HepG2 (cell line): ENCODE data around the gene SLCO3A1. TPM values are rescaled to one million over a fixed set of nuclear protein-coding genes. Genes with fewer than 3 reads are reported as not detected.

Experiments
- ATAC-seq: fragments of 200-7000 bp; cut with Tn5 transposase; 3 replicates; pipeline ENCODE4 v1.9.1; 2020; ENCODE audit warnings: mild to moderate bottlenecking, moderate library complexity
- BruUV-seq: library from RNA; stranded (reverse); fragments of 400-500 nt; replicated peaks from 2 replicates; lab custom pipeline; 2021; lab: Mats Ljungman, UMichigan
- CTCF ChIA-PET: fragments of 300-600 bp; formaldehyde crosslinking; extraction: SDS; loops from one replicate; lab custom pipeline; 2021; ENCODE audit warnings: low total read pairs, inconsistent platforms, low intra/inter-chr PET ratio; lab: Yijun Ruan, JAX
- POLR2A ChIA-PET: fragments of 350-600 bp; sonication (Branson Sonifier 250); formaldehyde crosslinking; loops from one replicate; lab custom pipeline; 2020; ENCODE audit warnings: antibody characterized with exemption, inconsistent platforms; lab: Yijun Ruan, JAX
- DNase-seq: peaks from one replicate; pipeline ENCODE4 v3.0.0-alpha.2; 2015; ENCODE audit warnings: low spot score
- FAIRE-seq: peaks from 3 replicates; lab custom pipeline; 2011; peaks lifted over from hg19 to GRCh38; lab: Jason Lieb, UNC
- H2AFZ ChIP-seq: one replicate; pipeline ENCODE4 v1.6.1; 2011; ENCODE audit warnings: low read length, inconsistent platforms
- H3K27ac ChIP-seq: fragments of 300-600 bp; 3 replicates; pipeline ENCODE4 v1.8.0; 2011; ENCODE audit warnings: mixed run types, mild to moderate bottlenecking, mixed read lengths, low read length, inconsistent platforms; ENCODE audit not compliant: insufficient read depth; ENCODE audit errors: extremely low read length
- H3K27me3 ChIP-seq, 2 experiments: fragments of 200-600 bp in 1 of 2; 2 replicates in 1 of 2; 3 replicates in 1 of 2; pipeline versions ENCODE4 v1.6.0 to v1.8.0; 2011; ENCODE audit warnings: low read length in 2 of 2, mild to moderate bottlenecking in 2 of 2, moderate library complexity in 2 of 2, inconsistent platforms in 1 of 2; ENCODE audit not compliant: insufficient read depth in 2 of 2, control insufficient read depth in 1 of 2
- H3K36me3 ChIP-seq, 2 experiments: fragments of 200-600 bp in 1 of 2; replicated peaks in 1 of 2; 2 replicates in 1 of 2; 3 replicates in 1 of 2; pipeline versions ENCODE4 v1.5.1 to v1.8.0; 2011; ENCODE audit warnings: low read length in 2 of 2, inconsistent platforms in 1 of 2; ENCODE audit not compliant: insufficient read depth in 2 of 2, control insufficient read depth in 1 of 2
- H3K4me1 ChIP-seq: 2 replicates; pipeline ENCODE4 v1.5.1; 2012; ENCODE audit warnings: low read length, inconsistent platforms; ENCODE audit not compliant: insufficient read depth
- H3K4me2 ChIP-seq: 2 replicates; pipeline ENCODE4 v1.6.0; 2011; ENCODE audit warnings: low read depth, low read length, inconsistent platforms
- H3K4me3 ChIP-seq, 3 experiments: fragments of 200-600 bp in 1 of 3; sonication (generic), shearing (Covaris generic) in 1 of 3; replicated peaks in 1 of 3; 2 replicates each; pipeline ENCODE4 v1.5.1; 2011 to 2016; ENCODE audit warnings: low read length in 3 of 3, inconsistent platforms in 2 of 3, low read depth in 2 of 3, mild to moderate bottlenecking in 2 of 3, control low read depth in 1 of 3, mixed read lengths in 1 of 3; ENCODE audit not compliant: insufficient read depth in 1 of 3
- H3K79me2 ChIP-seq: one replicate; pipeline ENCODE4 v1.6.1; 2011; ENCODE audit warnings: low read length, inconsistent platforms; ENCODE audit not compliant: insufficient read depth
- H3K9ac ChIP-seq: 2 replicates; pipeline ENCODE4 v1.6.0; 2011; ENCODE audit warnings: mild to moderate bottlenecking, low read depth, low read length, inconsistent platforms; ENCODE audit not compliant: insufficient read depth
- H3K9me3 ChIP-seq: 2 replicates; pipeline ENCODE4 v1.5.1; 2012; ENCODE audit warnings: mild to moderate bottlenecking, low read length
- H4K20me1 ChIP-seq: 2 replicates; pipeline ENCODE4 v1.6.0; 2011; ENCODE audit warnings: inconsistent platforms, mild to moderate bottlenecking, low read length, moderate library complexity; ENCODE audit not compliant: insufficient read depth
- NAIF1 ChIP-seq: sonication (generic); formaldehyde crosslinking; IDR thresholded peaks from 2 replicates; pipeline ENCODE4 v1.5.0; 2020; ENCODE audit warnings: mild to moderate bottlenecking, missing genetic modification reagents, borderline replicate concordance
- NFE2L2 ChIP-seq: fragments of 150-350 bp; IDR thresholded peaks from 2 replicates; pipeline ENCODE4 v1.6.1; 2014; ENCODE audit warnings: low read length
- TARDBP ChIP-seq: sonication (generic); formaldehyde crosslinking; IDR thresholded peaks from 2 replicates; pipeline ENCODE4 v1.8.0; 2022; ENCODE audit warnings: mild to moderate bottlenecking, missing genetic modification reagents
- ZNF496 ChIP-seq: sonication (generic); formaldehyde crosslinking; IDR thresholded peaks from 2 replicates; pipeline ENCODE4 v1.8.1; 2023; ENCODE audit warnings: mild to moderate bottlenecking, moderate library complexity, missing genetic modification reagents; ENCODE audit not compliant: insufficient replicate concordance
- ZNF644 ChIP-seq: IDR thresholded peaks from 2 replicates; pipeline ENCODE4 v1.6.1; 2016; ENCODE audit warnings: low read depth
- WGBS: methylation state at CpG from one replicate; pipeline ENCODE4 v1.1.6; 2017; ENCODE audit warnings: low lambda C conversion rate; 5-methylcytosine and 5-hydroxymethylcytosine counted together
- in situ Hi-C: cut with HindIII; loops from 2 replicates; pipeline ENCODE4 v1.10.0; 2017; ENCODE audit warnings: low pct_unique_long_range_greater_than_20kb; ENCODE audit not compliant: extremely low pct_ligation_motif_present
- intact Hi-C: fragments of 100-400 bp; cut with micrococcal nuclease; formaldehyde crosslinking; loops from one replicate; pipeline ENCODE4 v1.10.0; 2022; ENCODE audit not compliant: unreplicated experiment
- polyA plus RNA-seq, 8 experiments: library from polyadenylated mRNA; depleted of rRNA in 3 of 8; stranded (reverse) in 7 of 8; unstranded in 1 of 8; fragments of >200 nt; fragmentation: Illumina TruSeq in 4 of 8; extraction: Trizol in 4 of 8; gene quantifications; 2 replicates each; pipeline versions ENCODE4 v1.2.1 to v1.2.3, GENCODE V29; 2011 to 2016; ENCODE audit warnings: low read depth in 4 of 8, missing spikeins in 1 of 8, mixed read lengths in 1 of 8; ENCODE audit not compliant: insufficient read depth in 1 of 8
- total RNA-seq, 5 experiments: library from RNA; depleted of rRNA; stranded (reverse); fragments of >200 nt; fragmentation: Illumina TruSeq; extraction: Trizol; gene quantifications; 2 replicates each; pipeline ENCODE4 v1.2.3, GENCODE V29; 2016; ENCODE audit warnings: low read depth in 1 of 5

SLCO3A1 gene
- total and polyA plus RNA-seq, 2 of the 13 experiments (the other 11 are each of a cell fraction or from before 2014, with no cell fraction given): 0.02 TPM; not detected in 1

GRCh38 chr15:91857224-91857585 is 3.7 kb downstream of the SLCO3A1 start:
- H3K9me3 ChIP-seq: no peaks in the 10 kb centered on the region
- POLR2A ChIA-PET: no interaction called here
- BruUV-seq: no TSS peak
- ATAC-seq (no peak), DNase-seq (no peak), FAIRE-seq (no peak)
- CTCF ChIA-PET: no interaction called here
- WGBS: 17% methylated on average over 3 of the region's 3 CpGs
- no peak overlapping the region for H3K27ac ChIP-seq
- no peak overlapping the region for H3K4me3 ChIP-seq
- intact Hi-C loops: loop anchor here (10.0 kb wide), 1 partner anchor 228 kb away; no protein-coding TSS in a partner anchor
- H3K79me2 ChIP-seq: no peaks in the 10 kb centered on the region
- no peaks in the 10 kb centered on the region for H3K4me1 ChIP-seq
- H3K27me3 ChIP-seq: peaks cover 4 to 46% of the 10 kb centered on the region in 2 experiments; a peak in 4 of 5 replicates
- in situ Hi-C loops: loop anchor here (10.0 kb wide), 1 partner anchor 552 kb away; no protein-coding TSS in a partner anchor
- no peak overlapping the region for H2AFZ ChIP-seq
- no peaks in the 10 kb centered on the region for H4K20me1 ChIP-seq
- TF ChIP-seq NFE2L2 (no peak), ZNF496 (CRISPR knock-in tag) (no peak), NAIF1 (CRISPR knock-in tag) (no peak), TARDBP (CRISPR knock-in tag) (no peak)
- no peak overlapping the region for H3K4me2 ChIP-seq
- no peak overlapping the region for H3K9ac ChIP-seq
- H3K36me3 ChIP-seq: no peaks in the 10 kb centered on the region

- H3K4me1 ChIP-seq: no peaks in the 10 kb centered on the region
- in situ Hi-C loops (loop anchor here (10.0 kb wide), 1 partner anchor 553 kb away; no protein-coding TSS in a partner anchor), intact Hi-C loops (loop anchor here (10.0 kb wide), 1 partner anchor 227 kb away; no protein-coding TSS in a partner anchor)
- TF ChIP-seq ZNF644 (CRISPR knock-in tag): no peak
- no peak overlapping the region for H3K9ac ChIP-seq
- H3K9me3 ChIP-seq: no peaks in the 10 kb centered on the region
- 4% methylated on average over 2 of the region's 2 CpGs for WGBS
- ATAC-seq: no peak
- ChIA-PET POLR2A (no interaction called here), CTCF (no interaction called here)
- no peak overlapping the region for H3K4me2 ChIP-seq
- FAIRE-seq: no peak
- H3K79me2 ChIP-seq: no peaks in the 10 kb centered on the region
- H4K20me1 ChIP-seq: no peaks in the 10 kb centered on the region
- BruUV-seq: no TSS peak
- no peak overlapping the region for H3K27ac ChIP-seq
- H3K27me3 ChIP-seq: peaks cover 4 to 42% of the 10 kb centered on the region in 2 experiments; a peak in 4 of 5 replicates
- H3K36me3 ChIP-seq: no peaks in the 10 kb centered on the region
- DNase-seq: no peak
- H3K4me3 ChIP-seq: no peak overlapping the region
- H2AFZ ChIP-seq: no peak overlapping the region
Observed at GRCh38 chr15:91857772-91858171, 4.3 kb downstream of the SLCO3A1 start.
